KOPT-K1 (cell line): ENCODE measurements around the gene ASTN2.
"Not testable (repeated sequence)": the region's sequence is repeated elsewhere in the genome, so short reads cannot be mapped to it uniquely, and the experiment has no call there.

Experiments
- H3K27ac ChIP-seq: fragments of 200-600 bp; sonication (generic); 2 replicates; pipeline ENCODE4 v1.5.1; 2016; ENCODE audit warnings: antibody characterized with exemption, mild to moderate bottlenecking, low read depth, low read length; ENCODE audit not compliant: poor library complexity, severe bottlenecking
- H3K36me3 ChIP-seq: fragments of 200-600 bp; sonication (generic); 2 replicates; pipeline ENCODE4 v1.5.1; 2017; ENCODE audit warnings: antibody characterized with exemption, mild to moderate bottlenecking, low read length, moderate library complexity; ENCODE audit not compliant: insufficient read depth
- H3K9me3 ChIP-seq: fragments of 200-600 bp; sonication (generic); 2 replicates; pipeline ENCODE4 v1.5.1; 2017; ENCODE audit warnings: antibody characterized with exemption, low read length, mild to moderate bottlenecking; ENCODE audit not compliant: insufficient read depth, poor library complexity, severe bottlenecking

The ASTN2 gene

GRCh38 chr9:116929621-116930020 lies 485.2 kb downstream of the ASTN2 start:
- Histone ChIP-seq H3K9me3 (no peaks in the 10 kb centered on the region), H3K36me3 (no peaks in the 10 kb centered on the region), H3K27ac (no peak overlapping the region)

- Histone ChIP-seq H3K9me3 (no peaks in the 10 kb centered on the region), H3K36me3 (no peaks in the 10 kb centered on the region), H3K27ac (no peak overlapping the region)
These were observed 486.0 kb downstream of the ASTN2 start for GRCh38 chr9:116928884-116929283.

GRCh38 chr9:116928289-116928688 lies 486.6 kb downstream of the ASTN2 start:
- H3K9me3 ChIP-seq: no peaks in the 10 kb centered on the region
- H3K36me3 ChIP-seq: no peaks in the 10 kb centered on the region
- H3K27ac ChIP-seq: no peak overlapping the region

- H3K36me3 ChIP-seq: no peaks in the 10 kb centered on the region
- no peaks in the 10 kb centered on the region for H3K9me3 ChIP-seq
- no peak overlapping the region for H3K27ac ChIP-seq
These were observed 487.1 kb downstream of the ASTN2 start for GRCh38 chr9:116927726-116928125.

GRCh38 chr9:116925121-116925520 lies 489.7 kb downstream of the ASTN2 start:
- H3K9me3 ChIP-seq: no peaks in the 10 kb centered on the region
- H3K36me3 ChIP-seq: no peaks in the 10 kb centered on the region
- no peak overlapping the region for H3K27ac ChIP-seq

- no peak overlapping the region for H3K27ac ChIP-seq
- no peaks in the 10 kb centered on the region for H3K36me3 ChIP-seq
- no peaks in the 10 kb centered on the region for H3K9me3 ChIP-seq
These were observed 490.3 kb downstream of the ASTN2 start for GRCh38 chr9:116924462-116925110.

GRCh38 chr9:116917895-116918508 lies 496.9 kb downstream of the ASTN2 start:
- not testable (repeated sequence) for H3K9me3 ChIP-seq, H3K36me3 ChIP-seq, H3K27ac ChIP-seq

GRCh38 chr9:116913536-116913935 lies 501.3 kb downstream of the ASTN2 start:
- Histone ChIP-seq H3K9me3 (no peaks in the 10 kb centered on the region), H3K36me3 (no peaks in the 10 kb centered on the region), H3K27ac (no peak overlapping the region)

GRCh38 chr9:116910201-116910600 lies 504.7 kb downstream of the ASTN2 start:
- no peaks in the 10 kb centered on the region for H3K36me3 ChIP-seq
- H3K9me3 ChIP-seq: no peaks in the 10 kb centered on the region
- H3K27ac ChIP-seq: no peak overlapping the region

- no peak overlapping the region for H3K27ac ChIP-seq
- no peaks in the 10 kb centered on the region for H3K9me3 ChIP-seq
- H3K36me3 ChIP-seq: no peaks in the 10 kb centered on the region
These were observed 506.9 kb downstream of the ASTN2 start for GRCh38 chr9:116907989-116908388.

- no peaks in the 10 kb centered on the region for H3K9me3 ChIP-seq
- no peaks in the 10 kb centered on the region for H3K36me3 ChIP-seq
- no peak overlapping the region for H3K27ac ChIP-seq
These were observed 509.7 kb downstream of the ASTN2 start for GRCh38 chr9:116905171-116905588.

- no peaks in the 10 kb centered on the region for H3K9me3 ChIP-seq
- no peaks in the 10 kb centered on the region for H3K36me3 ChIP-seq
- H3K27ac ChIP-seq: no peak overlapping the region
These were observed 510.7 kb downstream of the ASTN2 start for GRCh38 chr9:116904165-116904564.

GRCh38 chr9:116901260-116901659 lies 513.6 kb downstream of the ASTN2 start:
- Histone ChIP-seq H3K9me3 (no peaks in the 10 kb centered on the region), H3K36me3 (no peaks in the 10 kb centered on the region), H3K27ac (no peak overlapping the region)

- no peaks in the 10 kb centered on the region for H3K9me3 ChIP-seq
- no peaks in the 10 kb centered on the region for H3K36me3 ChIP-seq
- no peak overlapping the region for H3K27ac ChIP-seq
These were observed 514.3 kb downstream of the ASTN2 start for GRCh38 chr9:116900543-116900942.

- H3K27ac ChIP-seq: no peak overlapping the region
- no peaks in the 10 kb centered on the region for H3K36me3 ChIP-seq
- H3K9me3 ChIP-seq: no peaks in the 10 kb centered on the region
These were observed 514.9 kb downstream of the ASTN2 start for GRCh38 chr9:116900007-116900367.

- Histone ChIP-seq H3K27ac (no peak overlapping the region), H3K36me3 (no peaks in the 10 kb centered on the region), H3K9me3 (no peaks in the 10 kb centered on the region)
These were observed 515.4 kb downstream of the ASTN2 start for GRCh38 chr9:116899337-116900006.
